Subcutaneous adipose tissue (tissue), 4 donors: ENCODE results near the gene VPREB3. TPM values are rescaled to one million over a fixed set of nuclear protein-coding genes. Genes with fewer than 3 reads are reported as not detected.

Experiments
- CTCF ChIP-seq: fragments of 450-650 bp; IDR thresholded peaks from one replicate; pipeline ENCODE4 v1.5.1; 2016; ENCODE audit warnings: low read depth, mild to moderate bottlenecking, control low read depth, antibody characterized with exemption, moderate library complexity
- total RNA-seq, 4 donors: library from RNA; depleted of rRNA; stranded (reverse); fragments of >200 nt; gene quantifications; one replicate each; pipeline ENCODE4 v1.1.0, GENCODE V29; 2016

The VPREB3 gene
- total RNA-seq, 4 donors from 2014 or later = 6.8 TPM; not detected in 3

- no peak for TF ChIP-seq CTCF
Observed at GRCh38 chr22:23786752-23787599, 32.8 kb upstream of the VPREB3 start, which contains the start of gene SMARCB1. Gene SMARCB1 (plus strand): TSS chr22:23786966. CDS start chr22:23787170, 204 bp downstream.

GRCh38 chr22:23786261-23786710 is 32.1 kb upstream of the VPREB3 start:
- TF ChIP-seq CTCF = no peak

GRCh38 chr22:23784215-23784732 is 30.0 kb upstream of the VPREB3 start:
- no peak for TF ChIP-seq CTCF

GRCh38 chr22:23783265-23784150 is 29.3 kb upstream of the VPREB3 start:
- TF ChIP-seq CTCF = no peak

- TF ChIP-seq CTCF = no peak
Observed at GRCh38 chr22:23782703-23783102, 28.5 kb upstream of the VPREB3 start.

- no peak for TF ChIP-seq CTCF
Observed at GRCh38 chr22:23782252-23782651, 28.0 kb upstream of the VPREB3 start.
